ENCODE data around the gene C3orf18. TPM values are rescaled to one million over a fixed set of nuclear protein-coding genes. Genes with fewer than 3 reads are reported as not detected.

Gene C3orf18
- total and polyA plus RNA-seq, 5 donors from 2014 or later, result 7.4 to 11.9 (median 9.3) TPM

- H3K27ac Mint-ChIP-seq, result no peak overlapping the region
- H3K27me3 ChIP-seq (ENCODE audit: control insufficient read depth, insufficient read depth, low read length), result no peaks in the 10 kb centered on the region
- H3K36me3 Mint-ChIP-seq, result no peaks in the 10 kb centered on the region
- DNase-seq (no peak), ATAC-seq (ENCODE audit: low read depth in 2 of 2) (no peak)
- H3K36me3 ChIP-seq (ENCODE audit: control insufficient read depth, insufficient read depth, low read length), result no peaks in the 10 kb centered on the region
- H3K4me3 ChIP-seq (ENCODE audit: low read depth, low read length), result no peak overlapping the region
- H3K4me3 Mint-ChIP-seq, result no peak overlapping the region
- H3K4me1 Mint-ChIP-seq, result peaks cover 0 to 4% (median 0%) of the 10 kb centered on the region in 4 donors
- H3K4me1 ChIP-seq (ENCODE audit: control insufficient read depth, insufficient read depth, low read length, poor library complexity, severe bottlenecking), result peaks cover 4% of the 10 kb centered on the region
- no peaks in the 10 kb centered on the region for H3K9me3 Mint-ChIP-seq
- no peaks in the 10 kb centered on the region for H3K9me3 ChIP-seq (ENCODE audit: control insufficient read depth in 2 of 2, low read length in 2 of 2)
- no peak overlapping the region for H3K27ac ChIP-seq (ENCODE audit: insufficient read depth, low read length, poor library complexity, severe bottlenecking)
- peaks cover 15% of the 10 kb centered on the region for H3K27me3 Mint-ChIP-seq
Observed at GRCh38 chr3:50512131-50512530, 55.4 kb downstream of the C3orf18 start.

- Histone ChIP-seq H3K4me3 (ENCODE audit: low read depth, low read length) (no peak overlapping the region), H3K27me3 (ENCODE audit: control insufficient read depth, insufficient read depth, low read length) (no peaks in the 10 kb centered on the region), H3K36me3 (ENCODE audit: control insufficient read depth, insufficient read depth, low read length) (no peaks in the 10 kb centered on the region), H3K27ac (ENCODE audit: insufficient read depth, low read length, poor library complexity, severe bottlenecking) (no peak overlapping the region), H3K9me3 (ENCODE audit: control insufficient read depth in 2 of 2, low read length in 2 of 2) (no peaks in the 10 kb centered on the region), H3K4me1 (ENCODE audit: control insufficient read depth, insufficient read depth, low read length, poor library complexity, severe bottlenecking) (no peaks in the 10 kb centered on the region)
- ATAC-seq (ENCODE audit: low read depth in 2 of 2) (no peak), DNase-seq (no peak)
- H3K27me3 Mint-ChIP-seq, result peaks cover 27% of the 10 kb centered on the region
- H3K36me3 Mint-ChIP-seq, result no peaks in the 10 kb centered on the region
- no peak overlapping the region for H3K4me3 Mint-ChIP-seq
- H3K27ac Mint-ChIP-seq, result no peak overlapping the region
- no peaks in the 10 kb centered on the region for H3K4me1 Mint-ChIP-seq
- peaks cover 0 to 2% (median 0%) of the 10 kb centered on the region in 7 donors for H3K9me3 Mint-ChIP-seq
Observed at GRCh38 chr3:50510325-50510724, 57.2 kb downstream of the C3orf18 start.

- Histone ChIP-seq H3K9me3 (ENCODE audit: control insufficient read depth in 2 of 2, low read length in 2 of 2) (no peaks in the 10 kb centered on the region), H3K4me3 (ENCODE audit: low read depth, low read length) (no peak overlapping the region), H3K27me3 (ENCODE audit: control insufficient read depth, insufficient read depth, low read length) (no peaks in the 10 kb centered on the region), H3K27ac (ENCODE audit: insufficient read depth, low read length, poor library complexity, severe bottlenecking) (no peak overlapping the region), H3K4me1 (ENCODE audit: control insufficient read depth, insufficient read depth, low read length, poor library complexity, severe bottlenecking) (no peaks in the 10 kb centered on the region), H3K36me3 (ENCODE audit: control insufficient read depth, insufficient read depth, low read length) (no peaks in the 10 kb centered on the region)
- Mint-ChIP-seq H3K27me3 (peaks cover 29% of the 10 kb centered on the region), H3K4me3 (no peak overlapping the region), H3K27ac (no peak overlapping the region), H3K36me3 (no peaks in the 10 kb centered on the region), H3K9me3 (peaks cover 0 to 2% (median 0%) of the 10 kb centered on the region in 7 donors), H3K4me1 (peaks cover 0 to 2% (median 0%) of the 10 kb centered on the region in 4 donors)
- ATAC-seq (ENCODE audit: low read depth in 2 of 2) (no peak), DNase-seq (no peak)
Observed at GRCh38 chr3:50509715-50510114, 57.8 kb downstream of the C3orf18 start.

- no peaks in the 10 kb centered on the region for H3K27me3 ChIP-seq (ENCODE audit: control insufficient read depth, insufficient read depth, low read length)
- Mint-ChIP-seq H3K9me3 (peaks cover 0 to 2% (median 0%) of the 10 kb centered on the region in 7 donors), H3K4me3 (no peak overlapping the region), H3K27me3 (peaks cover 22% of the 10 kb centered on the region), H3K36me3 (no peaks in the 10 kb centered on the region), H3K27ac (no peak overlapping the region), H3K4me1 (peaks cover 0 to 5% (median 0%) of the 10 kb centered on the region in 4 donors)
- DNase-seq, result no peak
- no peaks in the 10 kb centered on the region for H3K9me3 ChIP-seq (ENCODE audit: control insufficient read depth in 2 of 2, low read length in 2 of 2)
- no peaks in the 10 kb centered on the region for H3K36me3 ChIP-seq (ENCODE audit: control insufficient read depth, insufficient read depth, low read length)
- no peak overlapping the region for H3K27ac ChIP-seq (ENCODE audit: insufficient read depth, low read length, poor library complexity, severe bottlenecking)
- no peak overlapping the region for H3K4me3 ChIP-seq (ENCODE audit: low read depth, low read length)
- no peaks in the 10 kb centered on the region for H3K4me1 ChIP-seq (ENCODE audit: control insufficient read depth, insufficient read depth, low read length, poor library complexity, severe bottlenecking)
- no peak for ATAC-seq (ENCODE audit: low read depth in 2 of 2)
Observed at GRCh38 chr3:50508821-50509220, 58.7 kb downstream of the C3orf18 start.

Other genes starting within 250 kb of the C3orf18 start
- 1.5 TPM for gene HYAL2, start 245.0 kb downstream of the C3orf18 start, total RNA-seq
- gene HYAL2, start 245.0 kb downstream of the C3orf18 start, polyA plus RNA-seq, result 1 to 10 TPM; 2.7 to 6.5 (median 5.1) TPM
- gene TUSC2, start 239.5 kb downstream of the C3orf18 start, total RNA-seq, result 17.5 TPM
- gene TUSC2, start 239.5 kb downstream of the C3orf18 start, polyA plus RNA-seq, result 10 to 100 TPM; 44.6 to 55.6 (median 49.9) TPM
- 76.0 TPM for gene RASSF1, start 226.9 kb downstream of the C3orf18 start, total RNA-seq
- 10 to 100 TPM; 48.4 to 67.4 (median 54.7) TPM for gene RASSF1, start 226.9 kb downstream of the C3orf18 start, polyA plus RNA-seq
- 1.6 TPM for gene ZMYND10, start 222.0 kb downstream of the C3orf18 start, total RNA-seq
- gene ZMYND10, start 222.0 kb downstream of the C3orf18 start, polyA plus RNA-seq, result under 1 TPM in 1 of 4 donors, not detected in 3; 0.09 TPM
- gene NPRL2, start 217.0 kb downstream of the C3orf18 start, total RNA-seq, result 30.1 TPM
- gene NPRL2, start 217.0 kb downstream of the C3orf18 start, polyA plus RNA-seq, result 10 to 100 TPM; 43.0 to 51.8 (median 49.6) TPM
- gene CYB561D2, start 216.9 kb downstream of the C3orf18 start, total RNA-seq, result 28.5 TPM
- 10 to 100 TPM; 66.3 to 92.2 (median 79.2) TPM for gene CYB561D2, start 216.9 kb downstream of the C3orf18 start, polyA plus RNA-seq
- 18.3 TPM for gene TMEM115, start 208.2 kb downstream of the C3orf18 start, total RNA-seq
- gene TMEM115, start 208.2 kb downstream of the C3orf18 start, polyA plus RNA-seq, result 10 to 100 TPM; 33.5 to 38.6 (median 36.5) TPM
- 1.2 TPM for gene CACNA2D2, start 64.1 kb downstream of the C3orf18 start, total RNA-seq
- under 1 TPM; 0.24 to 0.52 (median 0.28) TPM for gene CACNA2D2, start 64.1 kb downstream of the C3orf18 start, polyA plus RNA-seq
- gene HEMK1, start 1.8 kb upstream of the C3orf18 start, total RNA-seq, result 21.1 TPM
- 10 to 100 TPM; 18.5 to 24.9 (median 23.1) TPM for gene HEMK1, start 1.8 kb upstream of the C3orf18 start, polyA plus RNA-seq
- 23.4 TPM for gene CISH, start 44.0 kb upstream of the C3orf18 start, total RNA-seq
- gene CISH, start 44.0 kb upstream of the C3orf18 start, polyA plus RNA-seq, result 10 to 100 TPM; 40.5 to 66.7 (median 58.5) TPM
- gene MAPKAPK3, start 49.4 kb upstream of the C3orf18 start, total RNA-seq, result 42.9 TPM
- gene MAPKAPK3, start 49.4 kb upstream of the C3orf18 start, polyA plus RNA-seq, result 10 to 100 TPM; 47.0 to 52.9 (median 49.5) TPM
- gene DOCK3, start 107.2 kb upstream of the C3orf18 start, total RNA-seq, result 0.35 TPM
- under 1 TPM; 0.03 to 0.09 (median 0.07) TPM for gene DOCK3, start 107.2 kb upstream of the C3orf18 start, polyA plus RNA-seq

All from CD4-positive, CD25-positive, alpha-beta regulatory T cell (primary cell).